A549 (cell line): ENCODE results near the gene AOAH. TPM values are rescaled to one million over a fixed set of nuclear protein-coding genes. Genes with fewer than 3 reads are reported as not detected.

ENCODE experiments used
- ATAC-seq, 2 experiments: fragments of 200-7000 bp in 1 of 2; fragments of >200 bp in 1 of 2; cut with Nextera tagmentation in 1 of 2; cut with Tn5 transposase in 1 of 2; 3 replicates each; pipeline versions ENCODE4 v1.8.0 to v1.9.1; 2018 to 2020; ENCODE audit warnings: mild to moderate bottlenecking in 1 of 2, moderate library complexity in 1 of 2
- CTCF ChIA-PET: fragments of 300-600 bp; sonication (Branson Sonifier 250); formaldehyde crosslinking; extraction: SDS; loops from one replicate; lab custom pipeline; 2021; ENCODE audit warnings: antibody characterized with exemption, inconsistent platforms; lab: Yijun Ruan, JAX
- POLR2A ChIA-PET: fragments of 350-600 bp; formaldehyde crosslinking; extraction: SDS; loops from one replicate; lab custom pipeline; 2021; ENCODE audit warnings: antibody characterized with exemption, inconsistent platforms; lab: Yijun Ruan, JAX
- DNase-seq, 2 experiments: peaks; one replicate each; pipeline versions ENCODE4 v3.0.0 to v3.0.0-alpha.2; 2011 to 2016; ENCODE audit warnings: low read depth in 1 of 2, low spot score in 1 of 2
- FAIRE-seq: peaks from 2 replicates; lab custom pipeline; 2011; peaks lifted over from hg19 to GRCh38; lab: Jason Lieb, UNC
- H3K27ac ChIP-seq, 2 experiments: fragments of >200 bp; sonication (Bioruptor Twin); formaldehyde crosslinking; 3 replicates each; pipeline ENCODE4 v1.5.1; 2016 to 2017
- H3K4me1 ChIP-seq: fragments of >200 bp; sonication (Bioruptor Twin); formaldehyde crosslinking; 3 replicates; pipeline ENCODE4 v1.6.1; 2016
- H3K4me2 ChIP-seq: fragments of >200 bp; sonication (Bioruptor Twin); formaldehyde crosslinking; 3 replicates; pipeline ENCODE4 v1.6.1; 2016
- H3K4me3 ChIP-seq: fragments of >200 bp; sonication (Bioruptor Twin); formaldehyde crosslinking; 3 replicates; pipeline ENCODE4 v1.5.1; 2016
- H3K9me3 ChIP-seq: fragments of >200 bp; sonication (Bioruptor Twin); formaldehyde crosslinking; 3 replicates; pipeline ENCODE4 v1.6.1; 2016
- BHLHE40 ChIP-seq: IDR thresholded peaks from 2 replicates; pipeline ENCODE4 v1.6.1; 2012; ENCODE audit warnings: low read depth, low read length, inconsistent platforms
- CBX8 ChIP-seq: fragments of 200-600 bp; sonication (generic); IDR thresholded peaks from 2 replicates; pipeline ENCODE4 v1.6.1; 2016
- EHF ChIP-seq: fragments of 250-450 bp; sonication (Bioruptor Pico); IDR thresholded peaks from 2 replicates; pipeline ENCODE4 v1.5.0; 2020; ENCODE audit warnings: mild to moderate bottlenecking
- EHMT2 ChIP-seq: fragments of 200-600 bp; sonication (generic); IDR thresholded peaks from 2 replicates; pipeline ENCODE4 v1.6.1; 2016; ENCODE audit warnings: antibody characterized with exemption, low read depth, mild to moderate bottlenecking, moderate library complexity
- ESRRA ChIP-seq: fragments of 150-350 bp; IDR thresholded peaks from 2 replicates; pipeline ENCODE4 v1.6.1; 2014; ENCODE audit warnings: mild to moderate bottlenecking, low read length, borderline replicate concordance
- FOSB ChIP-seq: fragments of 250-450 bp; sonication (Bioruptor Pico); IDR thresholded peaks from 2 replicates; pipeline ENCODE4 v1.5.0; 2020; ENCODE audit warnings: mild to moderate bottlenecking, moderate library complexity
- FOSL2 ChIP-seq, 2 experiments: fragments of 450-650 bp in 1 of 2; fragments of >200 bp in 1 of 2; sonication (Bioruptor Twin) in 1 of 2; formaldehyde crosslinking; IDR thresholded peaks; 2 replicates each; pipeline versions ENCODE4 v1.5.0 to v1.6.1; 2016 to 2020; ENCODE audit warnings: mild to moderate bottlenecking in 1 of 2, moderate library complexity in 1 of 2
- FOXS1 ChIP-seq: fragments of 250-450 bp; sonication (Bioruptor Pico); IDR thresholded peaks from 2 replicates; pipeline ENCODE4 v1.5.0; 2020; ENCODE audit warnings: mild to moderate bottlenecking, moderate library complexity
- HDAC2 ChIP-seq: fragments of 200-600 bp; sonication (generic); IDR thresholded peaks from 2 replicates; pipeline ENCODE4 v1.6.1; 2016
- HOXA7 ChIP-seq: fragments of 250-450 bp; sonication (Bioruptor Pico); IDR thresholded peaks from 2 replicates; pipeline ENCODE4 v1.5.0; 2020; ENCODE audit warnings: mild to moderate bottlenecking, moderate library complexity
- HOXB13 ChIP-seq: fragments of 250-450 bp; sonication (Bioruptor Pico); IDR thresholded peaks from 2 replicates; pipeline ENCODE4 v1.5.0; 2020; ENCODE audit warnings: low read depth, mild to moderate bottlenecking, moderate library complexity
- MAX ChIP-seq: IDR thresholded peaks from 2 replicates; pipeline ENCODE4 v1.6.1; 2012
- MAZ ChIP-seq: fragments of 150-350 bp; IDR thresholded peaks from 2 replicates; pipeline ENCODE4 v1.6.1; 2014; ENCODE audit warnings: antibody characterized with exemption, low read depth, low read length, borderline replicate concordance
- MYC ChIP-seq: IDR thresholded peaks from 2 replicates; pipeline ENCODE4 v1.6.1; 2012; ENCODE audit warnings: mild to moderate bottlenecking, inconsistent platforms, low read length, improper control_type of control experiment, borderline replicate concordance
- POLR2A ChIP-seq: IDR thresholded peaks from 2 replicates; pipeline ENCODE4 v1.6.1; 2012; ENCODE audit warnings: mild to moderate bottlenecking, low read length
- RARB ChIP-seq: fragments of 250-450 bp; sonication (Bioruptor Pico); IDR thresholded peaks from 2 replicates; pipeline ENCODE4 v1.8.0; 2021; ENCODE audit warnings: mild to moderate bottlenecking, moderate library complexity
- REST ChIP-seq: fragments of 200-600 bp; sonication (generic); IDR thresholded peaks from 2 replicates; pipeline ENCODE4 v1.6.1; 2016; ENCODE audit warnings: antibody characterized with exemption, mild to moderate bottlenecking, moderate library complexity
- RFX5 ChIP-seq: fragments of 450-650 bp; IDR thresholded peaks from 2 replicates; pipeline ENCODE4 v1.7.1; 2014; ENCODE audit warnings: antibody characterized with exemption, mild to moderate bottlenecking, moderate library complexity
- TP53 ChIP-seq: fragments of 250-450 bp; sonication (Bioruptor Pico); IDR thresholded peaks from 2 replicates; pipeline ENCODE4 v1.5.0; 2021; ENCODE audit warnings: mild to moderate bottlenecking, moderate library complexity
- ZC3H11A ChIP-seq: fragments of 450-650 bp; IDR thresholded peaks from 2 replicates; pipeline ENCODE4 v1.6.1; 2014; ENCODE audit warnings: antibody characterized with exemption, mild to moderate bottlenecking
- ZFP36 ChIP-seq: fragments of 450-650 bp; IDR thresholded peaks from 2 replicates; pipeline ENCODE4 v1.6.1; 2014; ENCODE audit warnings: borderline replicate concordance; ENCODE audit not compliant: partially characterized antibody
- WGBS: methylation state at CpG from one replicate; pipeline ENCODE4 v1.1.6; 2017; ENCODE audit errors: missing lambda C conversion rate; 5-methylcytosine and 5-hydroxymethylcytosine counted together
- polyA plus RNA-seq, 4 experiments: library from polyadenylated mRNA; depleted of rRNA in 3 of 4; stranded (reverse); fragments of >200 nt; fragmentation: RNase III in 1 of 4; extraction: RNeasy Plus Mini Kit Qiagen cat#74134 plus additional on column Dnase treatment in 1 of 4; gene quantifications; 2 replicates in 3 of 4; 3 replicates in 1 of 4; pipeline ENCODE4 v1.2.3, GENCODE V29; 2011 to 2017
- TF ChIP-seq, protein P1 (sequence below): fragments of 250-450 bp; sonication (Bioruptor Pico); IDR thresholded peaks from 2 replicates; pipeline ENCODE4 v1.5.0; 2020; ENCODE audit warnings: low read depth, mild to moderate bottlenecking, moderate library complexity
- TF ChIP-seq, protein P2 (sequence below): IDR thresholded peaks from 2 replicates; pipeline ENCODE4 v1.6.1; 2012; ENCODE audit warnings: low read depth, borderline replicate concordance

Gene AOAH
- polyA plus RNA-seq, 2 of the 4 experiments (the other 2 are of a cell fraction), result 0.09 TPM; not detected in 1

DNA sequence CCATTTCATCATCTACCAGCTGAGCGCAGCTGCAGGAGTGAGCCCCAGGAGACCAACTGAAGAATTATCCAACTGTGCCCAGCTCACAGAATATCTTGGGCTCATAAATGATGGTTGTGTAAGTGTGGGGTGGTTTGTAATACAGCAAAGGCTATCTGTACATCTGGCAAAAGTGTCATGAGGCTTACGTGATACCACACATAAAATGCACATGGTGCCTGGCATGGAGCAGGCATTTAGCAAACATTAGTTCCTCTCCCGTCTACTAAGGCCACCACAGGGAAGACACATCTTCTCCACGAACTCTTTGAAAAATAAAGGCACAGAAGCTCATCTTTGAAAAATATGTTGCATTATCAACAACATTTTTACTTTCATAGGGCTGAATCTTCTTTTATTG is 32.3 kb downstream of the AOAH start:
- ATAC-seq (no peak), DNase-seq (no peak), FAIRE-seq (no peak)
- Histone ChIP-seq H3K27ac (no peak overlapping the region), H3K4me2 (no peak overlapping the region), H3K9me3 (no peaks in the 10 kb centered on the region), H3K4me3 (no peak overlapping the region), H3K4me1 (no peaks in the 10 kb centered on the region)
- CTCF ChIA-PET, result no interaction called here
- TF ChIP-seq TP53 (CRISPR knock-in tag) (no peak), RFX5 (no peak), CBX8 (no peak), FOXS1 (CRISPR knock-in tag) (no peak), BHLHE40 (no peak), MAX (no peak), HOXB13 (no peak), EHMT2 (no peak), FOSB (CRISPR knock-in tag) (no peak)
- TF ChIP-seq, protein P1, sequence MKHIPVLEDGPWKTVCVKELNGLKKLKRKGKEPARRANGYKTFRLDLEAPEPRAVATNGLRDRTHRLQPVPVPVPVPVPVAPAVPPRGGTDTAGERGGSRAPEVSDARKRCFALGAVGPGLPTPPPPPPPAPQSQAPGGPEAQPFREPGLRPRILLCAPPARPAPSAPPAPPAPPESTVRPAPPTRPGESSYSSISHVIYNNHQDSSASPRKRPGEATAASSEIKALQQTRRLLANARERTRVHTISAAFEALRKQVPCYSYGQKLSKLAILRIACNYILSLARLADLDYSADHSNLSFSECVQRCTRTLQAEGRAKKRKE, result no peak
- 33% methylated on average over 4 of the region's 4 CpGs for WGBS
- POLR2A ChIA-PET, result no interaction called here

- FAIRE-seq (no peak), ATAC-seq (no peak)
- WGBS, result 32% methylated on average over 6 of the region's 6 CpGs
- H3K9me3 ChIP-seq, result no peaks in the 10 kb centered on the region
- ChIA-PET POLR2A (no interaction called here), CTCF (interaction anchor here (4.7 kb wide), 1 partner anchor 20 kb away, joined by 16 read pairs; no protein-coding TSS in a partner anchor)
- TF ChIP-seq RARB (no peak), ESRRA (no peak), ZC3H11A (no peak), FOSL2 (IDR thresholded peaks at IDR 0.05) (no peak), FOSL2 (CRISPR knock-in tag; IDR thresholded peaks at IDR 0.05) (no peak), MYC (no peak), POLR2A (no peak), REST (no peak), HOXA7 (CRISPR knock-in tag) (no peak), ZFP36 (no peak), EHMT2 (no peak), MAX (no peak), HDAC2 (no peak), MAZ (no peak), TP53 (CRISPR knock-in tag) (no peak), EHF (CRISPR knock-in tag) (no peak)
- TF ChIP-seq, protein P2, sequence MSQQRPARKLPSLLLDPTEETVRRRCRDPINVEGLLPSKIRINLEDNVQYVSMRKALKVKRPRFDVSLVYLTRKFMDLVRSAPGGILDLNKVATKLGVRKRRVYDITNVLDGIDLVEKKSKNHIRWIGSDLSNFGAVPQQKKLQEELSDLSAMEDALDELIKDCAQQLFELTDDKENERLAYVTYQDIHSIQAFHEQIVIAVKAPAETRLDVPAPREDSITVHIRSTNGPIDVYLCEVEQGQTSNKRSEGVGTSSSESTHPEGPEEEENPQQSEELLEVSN, result no peak
- TF ChIP-seq, protein P1, result no peak
- TF ChIP-seq, all 56 proteins: peak for 0
- no peak for DNase-seq
- no peaks in the 10 kb centered on the region for H3K4me1 ChIP-seq
- no peak overlapping the region for H3K4me2 ChIP-seq
- H3K4me3 ChIP-seq, result no peak overlapping the region
- no peak overlapping the region for H3K27ac ChIP-seq
Measured at GRCh38 chr7:36690514-36691187, 33.6 kb downstream of the AOAH start.
